NCI-H2107 treated with DMSO at 0.1 percent for 48 hours (cell line): ENCODE data around the gene NOS3.
A peak's percentile ranks its signal among the peaks of the same experiment; 100 is the strongest.
"Not testable (repeated sequence)": the region's sequence is repeated elsewhere in the genome, so short reads cannot be mapped to it uniquely, and the experiment has no call there.

Experiments
- DNase-seq: peaks from one replicate; lab custom pipeline; 2025; ENCODE audit not compliant: unreplicated experiment; lab: John Stamatoyannopoulos, UW

NOS3 gene

DNA sequence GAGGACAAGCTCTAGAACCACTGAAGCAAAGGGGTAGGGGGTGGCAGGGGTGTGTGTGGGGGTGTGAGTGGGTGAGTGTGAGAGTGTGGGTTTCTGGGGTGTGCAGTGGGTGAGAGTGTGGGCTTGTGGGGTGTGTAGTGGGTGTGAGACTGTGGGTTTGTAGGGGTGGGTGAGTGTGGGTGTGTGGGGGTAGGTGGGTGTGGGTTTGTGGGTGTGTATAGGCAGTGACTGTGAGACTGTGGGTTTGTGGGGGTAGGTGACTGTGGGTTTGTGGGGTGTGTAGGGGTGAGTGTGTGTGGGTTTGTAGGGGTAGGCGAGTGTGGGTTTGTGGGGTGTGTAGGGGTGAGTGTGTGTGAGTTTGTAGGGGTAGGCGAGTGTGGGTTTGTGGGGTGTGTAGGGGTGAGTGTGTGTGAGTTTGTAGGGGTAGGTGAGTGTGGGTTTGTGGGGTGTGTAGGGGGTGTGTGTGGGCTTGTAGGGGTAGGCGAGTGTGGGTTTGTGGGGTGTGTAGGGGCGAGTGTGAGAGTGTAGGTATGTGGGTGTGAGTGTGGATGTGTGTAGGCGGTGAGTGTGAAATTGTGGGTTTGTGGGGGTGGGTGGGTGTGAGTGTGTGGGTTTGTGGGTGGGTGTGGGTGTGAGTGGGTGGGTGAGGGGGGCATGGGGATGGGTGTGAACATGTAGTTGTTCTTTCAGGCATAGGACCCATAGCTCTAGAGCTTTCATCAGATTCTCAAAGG, 8.8 kb downstream of the NOS3 start:
- no peak for DNase-seq

DNA sequence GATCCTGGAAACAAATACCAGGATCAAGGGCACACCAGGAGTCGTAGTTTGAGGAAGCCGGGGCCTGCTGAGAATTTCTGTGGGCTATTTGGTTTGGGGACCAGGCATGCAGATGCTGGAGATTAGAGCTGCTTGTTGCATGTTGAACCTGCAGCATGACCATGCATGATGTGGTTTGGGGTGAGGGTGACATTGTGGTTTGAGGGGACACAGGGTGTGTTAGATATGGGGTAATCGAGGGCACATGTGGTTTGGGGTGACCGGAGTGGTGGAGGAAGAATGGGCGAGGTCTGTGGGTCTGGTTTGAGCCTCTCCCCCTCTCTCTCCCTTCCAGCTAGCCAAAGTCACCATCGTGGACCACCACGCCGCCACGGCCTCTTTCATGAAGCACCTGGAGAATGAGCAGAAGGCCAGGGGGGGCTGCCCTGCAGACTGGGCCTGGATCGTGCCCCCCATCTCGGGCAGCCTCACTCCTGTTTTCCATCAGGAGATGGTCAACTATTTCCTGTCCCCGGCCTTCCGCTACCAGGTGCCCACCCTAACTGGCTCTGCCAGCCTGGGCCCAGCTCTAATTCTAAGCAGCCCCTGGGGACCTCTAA, 10.2 kb downstream of the NOS3 start:
- DNase-seq, result no peak

DNA sequence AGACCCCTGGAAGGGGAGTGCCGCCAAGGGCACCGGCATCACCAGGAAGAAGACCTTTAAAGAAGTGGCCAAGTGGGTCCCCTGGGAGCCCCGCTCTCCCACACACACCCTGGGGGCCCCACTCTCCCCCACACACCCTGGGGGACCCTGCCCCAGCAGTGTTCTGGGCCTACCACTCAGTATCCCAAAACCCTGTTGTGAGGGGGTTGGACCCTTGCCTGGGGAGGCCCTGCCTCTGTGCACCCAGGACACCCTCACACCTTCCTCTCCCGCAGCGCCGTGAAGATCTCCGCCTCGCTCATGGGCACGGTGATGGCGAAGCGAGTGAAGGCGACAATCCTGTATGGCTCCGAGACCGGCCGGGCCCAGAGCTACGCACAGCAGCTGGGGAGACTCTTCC, 10.7 kb downstream of the NOS3 start:
- DNase-seq, result no peak

DNA sequence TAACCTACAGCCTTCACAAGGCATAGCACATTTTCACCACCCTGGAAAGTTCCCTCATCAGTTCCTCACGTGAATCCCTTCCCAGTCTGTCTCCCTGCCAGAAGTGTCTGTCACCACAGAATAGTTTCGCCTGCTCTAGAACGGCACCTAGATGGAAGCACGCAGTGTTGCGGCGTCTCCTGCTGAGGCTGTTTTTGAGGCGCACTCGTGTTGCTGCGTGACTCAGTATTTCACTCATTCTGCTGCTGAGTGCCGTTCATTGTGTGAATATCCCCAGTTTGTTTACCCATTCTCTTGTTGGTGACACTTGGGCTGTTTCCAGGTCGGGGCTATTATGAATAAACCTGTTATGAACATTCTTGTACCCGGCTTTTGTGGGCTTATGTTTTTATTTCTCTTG, 12.8 kb downstream of the NOS3 start:
- peak; percentile 58 for DNase-seq

DNA sequence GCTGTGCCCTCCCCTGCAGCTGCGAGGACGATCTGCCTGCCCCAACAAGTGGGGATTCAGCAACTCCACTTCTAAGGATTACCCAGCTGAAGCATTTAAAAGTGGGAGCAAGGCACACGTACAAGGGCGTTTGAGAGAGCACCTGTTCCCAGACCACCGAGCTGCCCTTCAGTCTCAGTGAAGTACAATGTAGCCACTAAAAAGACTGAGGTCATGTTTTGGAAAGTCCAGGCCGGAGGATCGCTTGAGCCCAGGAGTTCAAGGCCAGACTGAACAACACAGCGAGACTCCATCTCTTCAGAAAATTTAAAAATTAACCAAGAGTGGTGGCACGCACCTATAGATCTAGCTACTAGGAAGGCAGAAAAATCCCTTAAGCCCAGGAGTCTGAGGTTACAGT, 14.7 kb downstream of the NOS3 start:
- no peak for DNase-seq

DNA sequence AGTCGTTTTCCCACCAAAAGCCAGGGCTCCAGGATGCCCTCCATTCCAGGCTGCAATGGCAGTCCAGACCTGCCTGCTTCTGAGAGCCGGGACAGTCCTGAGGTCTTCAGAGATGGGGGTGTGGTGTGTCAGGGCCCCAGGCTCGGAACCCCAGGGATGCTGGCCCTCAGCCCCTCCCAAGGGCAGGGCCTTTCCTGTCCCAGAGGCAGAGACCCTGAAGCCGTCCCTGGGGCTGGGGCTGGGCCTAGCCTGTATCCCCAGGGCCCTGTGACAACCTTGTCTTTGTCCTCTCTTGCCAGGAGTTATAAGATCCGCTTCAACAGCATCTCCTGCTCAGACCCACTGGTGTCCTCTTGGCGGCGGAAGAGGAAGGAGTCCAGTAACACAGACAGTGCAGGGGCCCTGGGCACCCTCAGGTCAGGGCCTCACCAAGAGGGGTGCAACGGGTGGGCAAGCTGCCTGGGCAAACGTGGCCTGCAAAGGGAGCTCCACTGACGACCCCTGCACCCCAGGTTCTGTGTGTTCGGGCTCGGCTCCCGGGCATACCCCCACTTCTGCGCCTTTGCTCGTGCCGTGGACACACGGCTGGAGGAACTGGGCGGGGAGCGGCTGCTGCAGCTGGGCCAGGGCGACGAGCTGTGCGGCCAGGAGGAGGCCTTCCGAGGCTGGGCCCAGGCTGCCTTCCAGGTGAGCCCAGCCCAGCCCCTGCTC, 15.9 kb downstream of the NOS3 start:
- DNase-seq, result no peak

DNA sequence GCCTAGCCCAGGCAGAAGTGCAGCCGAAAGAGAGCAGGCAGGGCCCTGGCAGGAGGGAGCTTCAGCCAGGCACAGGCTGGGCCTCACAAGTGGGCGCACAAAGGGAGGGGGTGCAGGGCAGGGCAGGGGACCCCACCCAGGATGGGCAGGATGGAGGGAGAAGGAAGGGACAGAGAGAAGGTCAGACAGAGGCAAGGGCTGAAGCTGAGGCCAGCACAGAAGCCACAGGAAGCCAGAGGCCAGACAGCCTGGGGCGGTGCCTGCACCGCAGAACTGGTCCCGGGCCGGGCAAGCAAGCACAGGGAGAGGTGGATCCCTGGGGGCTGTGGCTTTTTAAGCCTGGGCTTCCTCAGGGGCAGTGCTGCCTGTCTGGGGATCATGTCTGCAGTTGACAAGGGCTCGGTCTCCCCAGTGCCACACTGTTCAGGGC, 16.7 kb downstream of the NOS3 start:
- no peak for DNase-seq

DNA sequence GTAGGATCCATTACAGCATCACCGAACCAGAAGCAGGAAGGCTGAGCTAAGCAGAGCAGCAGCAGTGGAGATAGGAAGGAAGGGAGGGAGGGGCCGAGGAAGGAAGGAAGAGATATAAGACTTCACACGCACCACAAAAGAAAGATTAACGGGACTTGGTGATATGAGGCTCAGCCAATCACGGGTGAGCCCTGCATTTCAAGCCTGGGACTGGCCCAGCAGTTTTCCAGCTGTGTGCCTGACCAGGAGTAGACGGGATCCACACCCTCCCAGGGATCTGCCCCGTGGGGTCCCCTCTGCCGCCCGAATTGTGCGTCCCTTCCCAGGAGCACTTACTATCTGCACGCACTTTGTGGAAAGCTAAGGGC, 17.3 kb downstream of the NOS3 start:
- DNase-seq, result no peak

DNA sequence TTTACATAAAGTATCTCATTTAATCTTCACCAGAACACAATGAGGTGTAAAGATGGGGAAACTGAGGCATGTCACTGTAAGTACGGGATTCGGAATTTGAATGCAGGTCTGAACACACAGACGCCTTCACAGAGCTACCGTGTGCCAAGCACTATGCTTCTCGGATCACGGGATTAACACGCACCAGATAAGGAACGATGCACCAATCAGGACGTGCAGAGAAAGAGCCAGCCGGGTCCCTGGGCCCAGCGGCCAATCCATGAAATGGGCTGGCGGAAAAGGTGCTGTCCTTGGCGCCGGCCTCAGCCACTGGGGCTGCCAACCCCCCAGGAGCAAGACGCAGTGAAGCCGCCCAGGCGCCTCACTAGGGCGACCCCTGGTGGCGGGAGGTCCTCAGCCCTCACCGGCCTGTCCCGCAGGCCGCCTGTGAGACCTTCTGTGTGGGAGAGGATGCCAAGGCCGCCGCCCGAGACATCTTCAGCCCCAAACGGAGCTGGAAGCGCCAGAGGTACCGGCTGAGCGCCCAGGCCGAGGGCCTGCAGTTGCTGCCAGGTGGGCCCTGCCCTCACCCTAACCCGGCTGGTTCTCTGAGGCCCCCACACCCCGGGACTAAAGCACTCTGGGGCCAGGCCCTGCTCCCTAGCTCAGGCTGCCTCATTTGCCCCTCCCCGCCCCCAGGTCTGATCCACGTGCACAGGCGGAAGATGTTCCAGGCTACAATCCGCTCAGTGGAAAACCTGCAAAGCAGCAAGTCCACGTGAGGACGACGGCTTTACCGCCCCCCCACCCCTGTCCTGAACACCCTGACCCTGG, 17.9 kb downstream of the NOS3 start:
- DNase-seq, result no peak

DNA sequence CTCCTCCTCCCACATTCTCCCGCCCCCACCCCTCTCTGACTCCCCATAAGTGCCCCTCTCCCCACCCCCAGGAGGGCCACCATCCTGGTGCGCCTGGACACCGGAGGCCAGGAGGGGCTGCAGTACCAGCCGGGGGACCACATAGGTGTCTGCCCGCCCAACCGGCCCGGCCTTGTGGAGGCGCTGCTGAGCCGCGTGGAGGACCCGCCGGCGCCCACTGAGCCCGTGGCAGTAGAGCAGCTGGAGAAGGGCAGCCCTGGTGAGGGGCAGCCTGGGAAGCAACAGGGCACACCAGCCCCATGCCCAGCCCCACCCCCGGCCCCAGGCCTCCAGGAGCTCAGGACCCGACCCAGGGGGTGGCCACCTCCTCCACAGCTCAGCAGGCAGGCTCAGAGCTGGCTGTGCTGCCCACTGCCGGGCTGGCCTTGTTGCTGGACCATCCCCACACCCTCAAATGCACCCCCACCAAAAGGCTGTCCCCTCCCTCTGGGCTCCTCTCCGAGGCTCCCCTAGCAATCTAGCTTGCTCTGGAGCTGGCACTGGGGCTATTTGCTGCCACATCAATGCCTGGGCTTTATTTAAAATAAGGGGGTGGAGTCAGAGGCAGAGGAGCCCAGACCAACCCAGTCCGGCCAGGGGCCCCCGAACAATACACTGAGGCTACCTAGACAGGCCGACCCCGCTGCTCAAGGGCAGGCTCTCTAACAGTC, 18.7 kb downstream of the NOS3 start:
- DNase-seq, result no peak

DNA sequence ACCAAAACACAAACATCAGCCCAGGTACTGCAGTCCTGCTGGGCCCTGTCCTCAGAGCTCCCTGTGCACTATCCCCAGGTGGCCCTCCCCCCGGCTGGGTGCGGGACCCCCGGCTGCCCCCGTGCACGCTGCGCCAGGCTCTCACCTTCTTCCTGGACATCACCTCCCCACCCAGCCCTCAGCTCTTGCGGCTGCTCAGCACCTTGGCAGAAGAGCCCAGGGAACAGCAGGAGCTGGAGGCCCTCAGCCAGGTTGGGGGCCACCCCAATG, 19.2 kb downstream of the NOS3 start:
- DNase-seq, result no peak

DNA sequence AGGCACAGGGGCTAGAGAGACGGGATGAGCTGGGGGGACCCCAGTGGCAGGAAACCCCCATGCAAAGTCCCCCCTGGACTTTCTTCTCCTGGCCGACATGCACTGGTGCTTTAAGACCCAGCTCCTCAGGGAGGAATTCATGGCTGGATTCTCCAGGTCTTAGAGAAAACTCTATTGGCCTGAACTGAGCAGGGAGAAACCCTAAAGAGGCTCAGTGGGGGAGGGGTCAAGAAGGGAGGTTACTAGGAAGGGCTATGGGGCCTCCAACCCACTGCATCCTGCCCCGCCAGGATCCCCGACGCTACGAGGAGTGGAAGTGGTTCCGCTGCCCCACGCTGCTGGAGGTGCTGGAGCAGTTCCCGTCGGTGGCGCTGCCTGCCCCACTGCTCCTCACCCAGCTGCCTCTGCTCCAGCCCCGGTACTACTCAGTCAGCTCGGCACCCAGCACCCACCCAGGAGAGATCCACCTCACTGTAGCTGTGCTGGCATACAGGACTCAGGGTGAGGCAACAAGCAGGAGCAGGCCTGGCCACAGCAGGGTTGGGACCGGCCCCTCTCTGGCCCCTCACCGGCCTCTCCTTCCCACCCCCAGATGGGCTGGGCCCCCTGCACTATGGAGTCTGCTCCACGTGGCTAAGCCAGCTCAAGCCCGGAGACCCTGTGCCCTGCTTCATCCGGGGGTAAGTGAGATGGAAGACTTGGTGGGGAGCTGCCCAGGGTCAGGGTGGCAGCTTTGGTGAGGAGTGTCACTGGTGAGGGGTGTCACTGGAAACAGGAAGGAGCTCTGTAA, 19.7 kb downstream of the NOS3 start:
- DNase-seq, result no peak

DNA sequence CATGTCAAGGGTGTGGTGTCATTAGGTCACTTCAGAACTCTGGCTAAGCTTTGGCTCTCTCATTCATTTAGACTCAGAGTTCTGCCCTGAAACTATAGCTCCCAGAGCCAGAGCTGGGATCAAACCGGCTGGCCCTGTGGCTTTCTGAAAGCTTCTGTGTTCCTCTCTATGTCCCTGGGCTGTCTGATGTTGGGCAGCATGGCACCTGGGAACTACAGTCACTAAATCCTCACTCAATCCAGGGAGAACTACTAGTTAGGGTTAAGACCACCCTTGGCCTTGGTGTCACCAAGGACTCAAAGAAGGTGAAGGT, 20.2 kb downstream of the NOS3 start:
- DNase-seq, result no peak

DNA sequence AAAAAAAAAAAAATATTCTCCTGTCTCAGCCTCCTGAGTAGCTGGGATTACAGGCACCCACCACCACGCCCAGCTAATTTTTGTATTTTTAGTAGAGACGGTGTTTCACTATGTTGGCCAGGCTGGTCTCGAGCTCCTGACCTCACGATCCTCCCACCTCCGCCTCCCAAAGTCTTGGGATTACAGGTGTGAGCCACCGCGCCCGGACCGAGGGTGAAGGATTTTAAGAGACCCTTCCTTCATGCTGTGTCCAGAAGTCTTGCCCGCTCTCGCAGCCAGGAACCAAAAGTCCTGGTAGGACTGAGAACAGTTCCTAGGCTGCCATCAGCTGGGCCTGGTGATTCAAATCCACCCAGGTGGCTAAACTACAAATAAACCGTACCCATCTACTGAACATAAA, 20.8 kb downstream of the NOS3 start:
- not testable (repeated sequence) for DNase-seq

DNA sequence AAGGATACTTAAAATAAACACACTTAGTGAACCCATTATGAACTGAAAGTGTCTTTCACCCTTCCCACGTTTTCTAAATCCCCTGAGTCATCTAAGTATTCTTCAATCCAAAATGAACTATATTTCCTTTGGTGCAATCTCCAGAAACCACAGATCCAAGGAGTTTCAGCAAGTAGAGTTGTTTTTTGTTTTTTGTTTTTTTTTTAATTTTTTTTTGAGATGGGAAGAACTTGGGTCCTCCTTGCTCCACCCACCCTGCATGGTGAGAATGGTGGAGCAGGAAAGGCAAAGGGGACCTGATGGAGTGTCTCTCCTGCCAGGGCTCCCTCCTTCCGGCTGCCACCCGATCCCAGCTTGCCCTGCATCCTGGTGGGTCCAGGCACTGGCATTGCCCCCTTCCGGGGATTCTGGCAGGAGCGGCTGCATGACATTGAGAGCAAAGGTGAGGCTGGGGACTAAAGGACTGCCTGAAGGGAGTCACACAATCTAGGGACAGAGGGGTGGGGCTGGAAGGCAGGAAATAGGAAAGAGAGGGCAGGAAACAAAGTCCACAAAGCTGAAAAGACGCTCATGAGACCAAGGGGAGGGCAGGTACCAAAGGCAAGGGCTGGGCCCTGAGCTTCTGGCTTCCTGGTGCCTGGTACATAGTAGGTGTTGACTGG, 21.3 kb downstream of the NOS3 start:
- DNase-seq, result no peak

DNA sequence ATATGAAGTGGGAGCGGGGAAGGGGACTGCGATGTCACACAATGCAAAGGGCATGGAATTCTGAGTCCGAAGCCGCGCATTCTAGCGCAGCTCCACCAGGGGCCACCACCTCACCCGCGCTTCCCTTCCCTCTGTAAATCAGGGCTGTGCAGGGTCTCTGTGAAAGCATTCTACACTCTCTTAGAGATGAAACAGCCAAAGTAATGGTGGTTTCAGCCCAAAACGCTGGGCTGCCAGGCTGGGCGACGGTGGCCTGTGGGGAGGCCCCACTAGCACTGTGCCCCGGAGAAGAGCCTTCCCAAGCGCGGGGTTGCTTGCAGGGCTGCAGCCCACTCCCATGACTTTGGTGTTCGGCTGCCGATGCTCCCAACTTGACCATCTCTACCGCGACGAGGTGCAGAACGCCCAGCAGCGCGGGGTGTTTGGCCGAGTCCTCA, 22.1 kb downstream of the NOS3 start:
- no peak for DNase-seq

DNA sequence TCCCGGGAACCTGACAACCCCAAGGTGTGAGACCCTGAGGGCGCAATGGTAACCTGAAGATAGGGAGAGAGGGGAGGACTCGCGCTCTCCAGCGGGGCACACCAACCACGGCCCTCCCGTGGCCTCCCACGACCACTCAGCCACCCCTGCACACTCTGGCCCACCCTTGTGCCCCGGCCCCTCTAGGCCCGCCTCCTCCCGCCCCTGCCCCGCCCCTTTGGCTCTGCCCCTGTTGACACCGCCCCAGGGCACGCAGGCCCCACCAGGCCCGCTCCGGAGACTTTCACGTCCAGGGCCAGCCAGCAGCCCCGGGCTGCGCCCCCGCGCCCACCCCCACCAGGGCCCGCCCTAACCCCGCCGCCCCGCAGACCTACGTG, 22.5 kb downstream of the NOS3 start:
- DNase-seq, result no peak

DNA sequence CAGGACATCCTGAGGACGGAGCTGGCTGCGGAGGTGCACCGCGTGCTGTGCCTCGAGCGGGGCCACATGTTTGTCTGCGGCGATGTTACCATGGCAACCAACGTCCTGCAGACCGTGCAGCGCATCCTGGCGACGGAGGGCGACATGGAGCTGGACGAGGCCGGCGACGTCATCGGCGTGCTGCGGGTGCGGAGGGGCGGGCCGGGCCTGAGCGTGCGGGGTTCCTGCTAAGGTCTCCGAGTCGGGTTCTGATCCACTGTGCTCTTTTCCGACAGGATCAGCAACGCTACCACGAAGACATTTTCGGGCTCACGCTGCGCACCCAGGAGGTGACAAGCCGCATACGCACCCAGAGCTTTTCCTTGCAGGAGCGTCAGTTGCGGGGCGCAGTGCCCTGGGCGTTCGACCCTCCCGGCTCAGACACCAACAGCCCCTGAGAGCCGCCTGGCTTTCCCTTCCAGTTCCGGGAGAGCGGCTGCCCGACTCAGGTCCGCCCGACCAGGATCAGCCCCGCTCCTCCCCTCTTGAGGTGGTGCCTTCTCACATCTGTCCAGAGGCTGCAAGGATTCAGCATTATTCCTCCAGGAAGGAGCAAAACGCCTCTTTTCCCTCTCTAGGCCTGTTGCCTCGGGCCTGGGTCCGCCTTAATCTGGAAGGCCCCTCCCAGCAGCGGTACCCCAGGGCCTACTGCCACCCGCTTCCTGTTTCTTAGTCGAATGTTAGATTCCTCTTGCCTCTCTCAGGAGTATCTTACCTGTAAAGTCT, 23.1 kb downstream of the NOS3 start:
- DNase-seq, result no peak

DNA sequence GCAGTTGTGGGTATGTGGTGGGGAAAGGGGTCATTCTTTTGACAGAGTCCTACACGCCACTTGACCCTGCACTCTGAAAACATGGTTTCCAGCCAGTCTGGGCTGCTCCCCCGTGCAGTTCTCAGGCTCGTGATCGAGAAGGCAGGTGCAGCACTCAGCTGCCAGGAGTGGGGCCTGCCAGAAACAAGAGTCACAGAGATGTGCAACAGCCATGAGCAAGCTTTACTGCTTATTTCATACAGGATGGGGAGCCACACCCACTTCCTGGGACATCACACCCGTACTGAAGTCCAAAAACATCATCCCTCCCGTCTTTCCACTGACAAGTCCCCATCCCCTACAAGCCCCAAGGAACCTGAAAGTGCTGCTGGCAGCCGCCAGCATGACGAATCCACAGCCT, 24.1 kb downstream of the NOS3 start:
- no peak for DNase-seq
